NCI-H1105 (cell line): ENCODE results near the gene HSPA1A.

Experiments used
- DNase-seq: peaks from one replicate; lab custom pipeline; 2025; lab: John Stamatoyannopoulos, UW

Gene HSPA1A

DNA sequence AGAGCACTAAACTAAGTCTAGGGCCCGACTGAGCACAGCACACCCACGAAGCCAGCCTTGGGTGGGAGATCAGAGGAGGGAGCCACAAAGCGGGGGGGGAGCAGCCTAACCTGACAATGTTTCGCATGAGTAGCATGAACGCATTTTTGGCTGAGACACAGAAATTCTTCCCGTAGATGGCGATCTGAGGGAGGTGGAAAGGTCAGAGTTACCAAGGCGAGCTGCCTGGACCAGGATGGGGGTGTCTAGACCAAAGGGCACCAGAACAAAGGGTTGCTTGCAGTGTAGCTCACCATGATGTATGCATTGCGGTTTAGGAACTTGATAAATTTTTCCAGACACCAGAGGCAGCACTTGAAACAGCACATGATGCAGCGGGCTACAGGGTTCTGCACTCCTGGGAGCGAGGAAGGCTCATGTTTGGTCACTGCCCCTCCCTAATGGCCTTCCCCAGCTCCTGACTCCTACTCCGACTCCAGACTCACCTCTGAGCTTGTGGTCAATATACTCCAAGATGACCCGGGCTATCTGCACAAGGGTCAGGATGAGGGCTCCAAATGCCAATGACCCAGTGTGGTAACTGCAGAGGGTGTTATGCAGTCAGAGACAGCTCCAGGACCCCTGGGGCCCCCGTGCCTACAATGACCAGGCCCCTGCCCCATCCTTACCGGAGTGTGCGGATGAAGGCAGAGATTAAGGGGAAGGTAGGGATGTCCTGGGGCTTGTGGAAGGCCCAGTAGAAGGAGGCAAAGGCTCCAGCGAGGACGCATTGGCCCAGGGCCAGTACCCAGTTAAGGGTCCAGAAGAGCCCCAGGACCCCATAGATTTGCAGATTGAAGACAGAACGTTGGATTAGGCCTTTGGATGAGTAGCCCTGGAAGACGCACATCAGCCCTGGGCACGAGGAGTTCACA, 50.1 kb downstream of the HSPA1A start:
- DNase-seq, result no peak
